ENCODE results near the gene RPL10A.

- TF ChIP-seq CTCF (IDR thresholded peaks at IDR 0.05) (no peak), POLR2A (IDR thresholded peaks at IDR 0.05) (no peak), POLR2AphosphoS5 (IDR thresholded peaks at IDR 0.05) (no peak), EP300 (IDR thresholded peaks at IDR 0.05; ENCODE audit: low read depth) (no peak)
These were observed 51.3 kb downstream of the RPL10A start for GRCh38 chr6:35519313-35520015.

All from transverse colon (tissue), 4 donors.